Suprapubic skin (tissue), 4 donors: ENCODE data around the gene ATIC.

Experiments
- POLR2A ChIP-seq, 2 donors: fragments of 450-650 bp; IDR thresholded peaks; one replicate each; pipeline ENCODE4 v1.6.1; 2017; ENCODE audit warnings: antibody characterized with exemption in 2 of 2, mild to moderate bottlenecking in 2 of 2, moderate library complexity in 2 of 2
- POLR2AphosphoS5 ChIP-seq, 3 donors: sonication (generic); formaldehyde crosslinking; IDR thresholded peaks; one replicate each; pipeline ENCODE4 v1.6.1; 2017; ENCODE audit warnings: antibody characterized with exemption in 3 of 3

- TF ChIP-seq POLR2A (IDR thresholded peaks at IDR 0.05) (no peak), POLR2AphosphoS5 (IDR thresholded peaks at IDR 0.05) (no peak)
Measured at GRCh38 chr2:215358891-215359575, 47.2 kb downstream of the ATIC start.
